HepG2 (cell line): ENCODE data around the gene FAM171A2.

Experiments
- CTCF ChIP-seq: sonication (generic); formaldehyde crosslinking; IDR thresholded peaks from 2 replicates; pipeline ENCODE4 v1.5.0; 2020; ENCODE audit warnings: mild to moderate bottlenecking, missing genetic modification reagents, moderate library complexity
- NFE2L1 ChIP-seq: sonication (generic); formaldehyde crosslinking; IDR thresholded peaks from 2 replicates; pipeline ENCODE4 v1.4.0; 2020; ENCODE audit warnings: missing genetic modification reagents, mild to moderate bottlenecking, borderline replicate concordance
- NR0B2 ChIP-seq: sonication (generic); formaldehyde crosslinking; IDR thresholded peaks from 2 replicates; pipeline ENCODE4 v1.4.0; 2020; ENCODE audit warnings: mild to moderate bottlenecking, missing genetic modification reagents
- POLR2AphosphoS5 ChIP-seq: IDR thresholded peaks from 2 replicates; pipeline ENCODE4 v1.6.1; 2012; ENCODE audit warnings: low read depth, low read length
- RCOR2 ChIP-seq: IDR thresholded peaks from 2 replicates; pipeline ENCODE4 v1.6.1; 2016; ENCODE audit warnings: missing biosample characterization, missing genetic modification reagents
- SRF ChIP-seq: IDR thresholded peaks from 2 replicates; pipeline ENCODE4 v1.6.1; 2011; ENCODE audit warnings: mild to moderate bottlenecking, low read depth, low read length, moderate library complexity
- ZBTB7B ChIP-seq: sonication (generic); formaldehyde crosslinking; IDR thresholded peaks from 2 replicates; pipeline ENCODE4 v1.4.0; 2020; ENCODE audit warnings: missing genetic modification reagents
- ZNF776 ChIP-seq: sonication (generic); formaldehyde crosslinking; IDR thresholded peaks from 2 replicates; pipeline ENCODE4 v1.4.0; 2020; ENCODE audit warnings: mild to moderate bottlenecking, missing genetic modification reagents
- TF ChIP-seq, protein P1 (sequence below): sonication (generic); formaldehyde crosslinking; IDR thresholded peaks from 2 replicates; pipeline ENCODE4 v1.4.0; 2020; ENCODE audit warnings: missing genetic modification reagents

DNA sequence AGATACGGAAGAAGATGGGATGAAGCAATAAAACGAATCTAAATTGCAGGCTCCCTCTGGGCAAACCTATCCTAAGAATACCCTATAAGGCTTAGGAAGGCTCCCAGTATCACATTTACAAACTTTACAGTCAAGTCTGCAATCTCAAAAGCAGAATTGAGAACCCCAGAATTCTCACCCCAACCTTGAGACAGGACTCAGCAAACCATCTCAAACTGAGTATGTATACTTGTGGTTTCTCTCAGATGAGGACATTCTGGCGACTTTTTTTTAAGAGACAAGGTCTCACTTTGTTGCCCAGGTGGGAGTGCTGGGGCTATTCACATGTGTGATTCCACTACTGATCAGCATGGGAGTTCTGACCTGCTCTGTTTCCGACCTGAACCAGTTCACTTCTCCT is 45.1 kb upstream of the FAM171A2 start:
- TF ChIP-seq SRF (no peak), RCOR2 (CRISPR knock-in tag) (no peak), POLR2AphosphoS5 (no peak), NFE2L1 (CRISPR knock-in tag) (no peak), NR0B2 (CRISPR knock-in tag) (no peak), CTCF (CRISPR knock-in tag) (no peak), ZBTB7B (CRISPR knock-in tag) (no peak), ZNF776 (no peak)
- TF ChIP-seq, protein P1, sequence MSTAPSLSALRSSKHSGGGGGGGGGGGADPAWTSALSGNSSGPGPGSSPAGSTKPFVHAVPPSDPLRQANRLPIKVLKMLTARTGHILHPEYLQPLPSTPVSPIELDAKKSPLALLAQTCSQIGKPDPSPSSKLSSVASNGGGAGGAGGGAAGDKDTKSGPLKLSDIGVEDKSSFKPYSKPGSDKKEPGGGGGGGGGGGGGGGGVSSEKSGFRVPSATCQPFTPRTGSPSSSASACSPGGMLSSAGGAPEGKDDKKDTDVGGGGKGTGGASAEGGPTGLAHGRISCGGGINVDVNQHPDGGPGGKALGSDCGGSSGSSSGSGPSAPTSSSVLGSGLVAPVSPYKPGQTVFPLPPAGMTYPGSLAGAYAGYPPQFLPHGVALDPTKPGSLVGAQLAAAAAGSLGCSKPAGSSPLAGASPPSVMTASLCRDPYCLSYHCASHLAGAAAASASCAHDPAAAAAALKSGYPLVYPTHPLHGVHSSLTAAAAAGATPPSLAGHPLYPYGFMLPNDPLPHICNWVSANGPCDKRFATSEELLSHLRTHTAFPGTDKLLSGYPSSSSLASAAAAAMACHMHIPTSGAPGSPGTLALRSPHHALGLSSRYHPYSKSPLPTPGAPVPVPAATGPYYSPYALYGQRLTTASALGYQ (CRISPR knock-in tag), result no peak
